HG02981 (cell line): ENCODE measurements around the gene CCDC71.

ENCODE experiments used
- ATAC-seq: cut with Tn5 transposase; IDR thresholded peaks from one replicate; pipeline ENCODE4 v1.9.1; 2021; ENCODE audit warnings: mild to moderate bottlenecking, moderate library complexity; ENCODE audit not compliant: unreplicated experiment

Gene CCDC71

DNA sequence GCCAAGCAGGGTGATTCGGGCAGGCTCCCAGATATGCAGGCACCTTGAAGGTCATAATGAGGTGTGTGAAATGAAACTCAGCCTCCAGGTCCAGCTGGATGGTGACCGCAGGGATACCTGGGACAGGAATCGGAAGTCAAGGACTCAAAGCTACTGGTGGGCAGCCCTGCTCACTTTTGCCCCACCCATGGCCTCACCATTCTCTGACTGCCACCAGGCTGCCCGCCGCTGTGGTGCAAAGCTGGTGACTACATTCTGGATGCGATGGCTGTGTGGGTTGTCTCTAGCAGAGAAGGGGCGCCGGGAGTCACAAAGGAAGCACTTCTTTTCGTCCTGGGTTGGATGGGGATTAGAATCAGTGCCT, 34.1 kb downstream of the CCDC71 start:
- ATAC-seq: no peak

DNA sequence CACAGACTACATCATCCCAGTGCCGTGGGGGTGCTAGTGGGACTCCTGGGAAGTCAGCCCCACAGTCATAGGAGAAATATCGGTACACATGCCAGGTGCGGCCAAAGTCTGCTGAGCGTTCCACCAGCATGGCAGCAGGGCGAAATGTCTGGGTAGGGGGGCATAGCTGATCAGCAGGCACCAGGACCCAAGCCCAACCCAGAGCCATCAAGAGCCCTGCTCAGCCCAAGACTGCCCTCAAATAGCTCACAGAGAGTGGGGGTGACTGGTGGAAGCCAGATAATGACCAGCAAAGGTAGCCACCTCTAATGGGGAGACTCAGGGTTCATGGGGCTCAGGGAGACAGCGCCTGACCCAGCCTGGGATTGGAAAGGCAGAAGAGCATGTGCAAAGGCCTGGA, 34.6 kb downstream of the CCDC71 start:
- no peak for ATAC-seq

DNA sequence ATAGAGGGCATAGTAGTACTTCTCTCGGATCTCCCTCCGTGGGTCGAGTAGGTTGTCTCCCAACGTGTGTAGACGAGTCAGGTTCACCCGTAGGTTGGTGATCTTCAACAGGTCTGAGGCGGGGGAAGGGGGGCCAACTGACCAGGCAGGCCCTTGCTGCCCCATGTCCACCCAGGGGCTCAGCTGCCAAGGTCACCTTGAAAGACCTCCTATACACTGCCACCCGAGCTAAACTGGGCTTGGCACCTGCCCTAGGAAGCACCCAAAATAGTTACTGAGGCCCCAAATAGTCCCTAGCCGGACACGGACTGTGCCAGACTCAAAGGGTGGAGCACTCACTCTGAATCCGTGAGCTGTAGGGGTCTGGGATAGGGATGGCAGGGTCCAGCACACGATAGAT, 35.1 kb downstream of the CCDC71 start:
- ATAC-seq: no peak

DNA sequence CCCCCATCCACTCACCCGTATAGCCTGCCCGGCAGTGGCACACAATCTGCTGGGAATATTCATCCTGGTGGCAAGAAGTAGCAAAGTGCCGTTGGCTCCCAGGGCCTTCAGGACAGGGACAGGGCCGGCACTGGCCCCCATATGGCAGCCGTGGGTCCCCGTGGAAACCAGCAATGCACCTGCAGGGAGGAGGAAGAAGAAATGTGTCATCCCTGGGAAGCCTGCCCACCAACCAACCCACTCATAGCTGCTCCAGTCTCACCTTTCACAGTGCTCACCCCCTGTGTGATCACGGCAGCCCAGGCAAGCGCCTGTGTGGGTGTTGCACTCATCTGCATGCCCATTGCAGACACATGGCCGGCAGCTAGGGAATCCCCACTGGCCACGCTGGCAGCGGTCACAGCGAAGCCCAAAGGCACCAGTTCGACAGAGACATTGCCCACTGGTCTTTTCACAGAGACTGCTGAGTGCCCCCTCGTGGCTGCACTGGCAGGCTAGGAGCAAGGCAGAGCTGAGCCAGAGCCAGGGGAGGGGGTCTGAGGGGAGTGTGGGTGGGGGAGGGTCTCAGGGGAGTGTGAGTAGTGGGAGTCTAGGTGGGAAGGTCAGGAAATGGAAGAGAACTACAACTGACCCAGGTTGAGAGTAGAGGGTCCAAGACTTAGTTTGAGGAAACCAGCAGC, 41.0 kb downstream of the CCDC71 start:
- ATAC-seq: no peak

DNA sequence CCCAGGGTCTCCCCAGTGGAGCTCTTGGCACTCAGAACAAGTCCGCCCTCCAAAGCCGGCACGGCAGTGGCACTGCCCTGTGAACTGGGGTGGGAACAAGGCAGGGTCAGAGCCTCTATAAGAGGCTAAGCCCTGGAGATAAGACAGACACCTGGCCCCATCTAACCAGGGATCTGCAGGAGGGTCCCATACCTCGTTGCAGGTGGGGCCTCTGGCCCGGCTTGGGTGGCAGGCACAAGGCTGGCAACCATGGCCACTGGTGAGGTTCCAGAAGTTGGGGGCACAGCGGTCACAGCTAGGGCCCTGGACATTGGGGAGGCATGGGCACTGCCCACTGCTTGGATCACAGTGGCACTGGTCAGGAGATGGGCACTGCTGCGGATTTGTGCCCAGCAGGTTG, 41.9 kb downstream of the CCDC71 start:
- no peak for ATAC-seq

DNA sequence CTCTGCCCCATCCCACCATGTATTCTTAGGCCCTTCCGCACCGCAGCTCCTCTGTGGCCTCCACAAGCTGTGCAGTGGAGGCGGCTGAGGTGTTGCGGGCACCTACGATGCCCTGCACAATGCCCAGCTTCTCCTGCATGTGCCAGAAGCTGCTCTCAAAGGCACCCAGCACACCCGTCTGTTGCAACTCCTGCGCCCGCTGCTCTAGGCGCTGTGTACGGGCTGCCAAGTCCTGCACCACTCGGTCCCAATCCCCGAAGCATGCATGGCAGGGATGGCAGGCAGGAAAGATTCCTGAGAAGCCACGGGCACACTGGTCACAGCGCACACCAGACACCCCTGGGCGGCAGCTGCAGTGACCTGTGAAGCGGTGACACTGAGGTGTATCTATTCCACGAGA, 42.4 kb downstream of the CCDC71 start:
- ATAC-seq: no peak

DNA sequence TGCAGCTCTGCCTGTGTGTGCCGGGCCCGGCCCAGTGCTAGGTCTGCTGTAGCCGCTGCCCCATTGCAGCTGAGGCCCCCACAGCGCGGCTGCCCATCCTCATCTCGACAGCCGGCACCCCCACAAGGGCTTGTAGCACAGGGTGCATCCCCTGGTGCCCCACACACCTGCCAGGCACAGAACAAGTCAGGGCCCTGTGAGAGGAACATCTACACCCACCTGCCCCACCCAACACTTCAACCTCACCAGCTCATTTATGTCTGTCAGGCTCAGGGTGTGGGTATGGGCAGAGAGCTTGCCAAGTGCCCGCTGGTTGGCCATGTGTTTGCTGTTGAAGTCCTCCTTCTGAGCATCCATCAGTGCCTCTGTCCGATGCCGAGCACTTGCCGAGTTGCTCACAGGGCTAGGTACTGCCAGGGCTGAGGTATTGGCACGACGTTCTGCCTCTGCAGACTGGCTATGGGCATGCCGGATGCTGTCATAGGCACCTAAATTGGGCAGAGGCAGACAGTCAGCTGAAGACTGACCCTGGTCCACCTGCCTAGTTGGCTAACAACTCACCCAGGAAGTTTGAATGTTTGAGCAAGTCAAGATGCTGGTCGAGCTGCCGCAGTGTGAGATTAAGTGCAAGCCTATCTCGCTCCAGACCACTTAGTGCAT, 43.1 kb downstream of the CCDC71 start:
- ATAC-seq: no peak

DNA sequence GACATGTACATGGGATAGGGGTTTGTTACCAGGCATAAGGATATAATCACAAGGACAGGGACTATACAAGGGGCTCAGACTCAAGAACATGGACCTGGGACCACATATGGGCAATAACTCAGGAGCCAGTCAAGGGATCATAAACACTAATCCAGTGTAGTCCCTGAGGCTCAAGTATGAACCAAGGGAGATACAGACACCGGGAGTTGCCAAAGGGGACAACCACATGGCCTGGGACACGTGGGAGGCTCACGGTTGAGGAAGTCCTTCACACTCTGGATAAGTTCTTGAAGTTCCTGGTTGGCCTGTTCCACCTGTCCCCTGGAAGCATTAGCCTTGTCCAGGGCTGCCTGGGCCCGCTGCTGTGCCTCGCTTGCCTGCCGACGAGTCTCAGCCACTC, 43.7 kb downstream of the CCDC71 start:
- ATAC-seq: no peak

DNA sequence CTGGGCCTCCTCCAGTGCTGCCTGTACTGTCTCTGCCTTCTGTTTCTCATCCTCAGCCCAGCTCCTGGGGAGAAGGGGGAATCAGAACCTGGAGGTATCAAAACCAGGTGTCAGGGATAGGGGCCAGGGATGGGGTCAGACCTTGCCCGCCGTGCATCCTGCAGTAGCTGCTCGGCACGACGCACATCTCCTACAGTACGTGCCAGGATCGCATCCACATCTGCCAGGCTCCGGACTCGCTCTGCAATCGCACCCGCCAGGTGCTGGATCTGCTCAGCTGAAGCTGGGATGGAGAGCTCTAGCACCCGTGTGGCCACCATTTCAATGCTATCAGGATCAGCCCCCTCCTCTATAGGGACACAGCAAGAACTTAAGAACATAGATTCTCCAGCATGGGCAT, 44.1 kb downstream of the CCDC71 start:
- ATAC-seq: no peak

DNA sequence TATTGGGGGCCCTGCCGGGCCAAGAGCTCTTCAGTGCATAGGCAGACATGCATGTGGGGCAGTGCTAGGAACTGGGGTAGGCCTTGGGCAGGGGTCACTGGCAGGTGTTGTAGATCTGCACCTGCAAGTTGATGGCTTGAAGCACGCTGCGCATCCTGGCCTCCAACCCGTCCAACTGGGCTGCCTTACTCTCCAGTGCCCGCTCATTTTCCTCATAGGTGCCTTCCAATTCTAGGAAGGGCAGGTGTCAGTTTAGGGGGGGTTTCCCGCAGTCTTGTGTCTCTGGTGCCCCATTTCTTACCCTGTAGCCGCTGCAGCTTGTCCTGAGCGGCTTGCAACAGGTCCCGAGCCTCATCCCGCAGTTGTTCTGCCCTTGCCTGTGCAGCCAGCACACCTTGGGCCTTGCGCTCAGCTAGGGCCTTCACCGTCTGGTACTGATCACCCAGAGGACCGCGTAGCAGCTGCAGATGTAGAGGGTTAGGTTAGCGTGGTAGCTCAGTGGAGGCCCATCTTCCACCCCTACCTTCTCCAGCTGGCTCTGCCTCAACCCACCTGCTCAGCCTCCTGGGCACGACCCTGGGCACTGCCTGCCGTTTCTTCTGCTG, 44.9 kb downstream of the CCDC71 start:
- no peak for ATAC-seq

DNA sequence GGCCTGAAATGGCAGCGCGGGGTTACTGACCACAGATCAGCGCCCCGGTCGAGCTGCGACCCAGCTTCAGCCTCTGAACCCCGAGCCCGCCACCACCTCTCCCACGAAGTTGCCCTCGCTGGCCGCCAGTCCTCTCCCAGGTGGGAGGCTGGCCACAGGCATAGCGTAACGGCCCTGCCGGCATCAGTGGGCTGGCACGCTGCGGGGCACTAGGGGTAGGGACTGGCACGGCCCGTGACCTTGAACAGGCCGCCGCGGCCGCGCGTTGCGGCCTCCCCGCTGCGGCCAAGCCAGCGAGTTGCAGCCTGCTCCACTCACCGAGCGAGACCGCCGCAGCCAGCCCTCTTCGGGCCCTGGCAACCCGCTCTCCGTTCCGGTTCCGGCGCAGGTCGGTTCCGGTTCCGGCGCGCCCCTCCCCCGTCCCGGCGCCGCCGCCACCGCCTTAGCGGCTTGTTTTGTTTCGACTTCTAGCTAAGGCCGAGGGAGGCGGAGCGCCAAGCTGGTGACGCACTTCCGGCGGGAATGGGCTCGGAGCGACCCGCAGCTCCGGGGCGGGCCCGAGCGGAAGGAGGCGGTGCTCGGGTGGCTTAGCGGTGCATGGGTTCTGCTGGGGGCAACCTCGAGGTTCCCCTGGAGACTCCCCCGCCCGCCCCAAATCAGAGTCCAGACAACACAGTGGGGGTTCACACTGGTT, 45.5 kb downstream of the CCDC71 start, which contains the start of gene USP19:
USP19 (minus strand) TSS at position 386 of the 694 bp plus-strand sequence. CDS start 1,678 bp downstream, outside the sequence.
- ATAC-seq: peak; percentile 84

DNA sequence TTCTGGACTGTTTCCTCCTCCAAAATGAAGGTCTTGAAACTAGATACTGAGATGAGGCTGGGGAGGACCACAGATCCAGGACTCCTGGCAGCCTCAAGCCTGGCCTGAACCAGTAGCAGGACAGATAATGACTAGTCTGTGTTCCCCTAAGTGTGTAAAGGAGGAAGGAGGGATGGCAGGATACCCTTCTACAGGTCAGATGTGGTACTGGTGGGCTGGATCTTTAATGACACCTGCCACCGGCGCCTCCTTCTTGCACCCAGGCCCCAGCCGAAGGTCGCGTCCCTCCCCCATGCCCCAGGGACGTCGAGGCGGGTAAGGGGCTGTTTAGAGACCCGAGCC, 46.1 kb downstream of the CCDC71 start:
- peak; percentile 9 for ATAC-seq

DNA sequence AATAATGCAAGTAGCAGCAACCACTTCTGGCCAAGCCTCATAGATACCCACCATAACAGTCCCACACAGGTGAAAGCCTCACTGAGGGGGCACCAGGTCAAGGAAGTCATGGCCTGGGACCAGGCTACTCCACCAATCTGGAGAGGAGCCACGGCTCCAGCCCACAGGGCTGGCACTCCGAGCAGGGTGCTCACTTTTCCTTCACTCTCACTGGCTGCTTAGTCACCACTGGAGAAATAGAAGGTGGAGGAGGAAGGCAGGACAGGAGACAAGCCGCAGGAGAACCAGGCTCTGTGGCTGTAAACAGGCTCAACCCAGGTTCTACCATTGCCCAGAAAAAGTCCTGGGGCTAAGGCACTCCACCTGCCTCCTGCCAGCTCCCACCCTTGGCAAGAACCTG, 46.7 kb downstream of the CCDC71 start:
- no peak for ATAC-seq

DNA sequence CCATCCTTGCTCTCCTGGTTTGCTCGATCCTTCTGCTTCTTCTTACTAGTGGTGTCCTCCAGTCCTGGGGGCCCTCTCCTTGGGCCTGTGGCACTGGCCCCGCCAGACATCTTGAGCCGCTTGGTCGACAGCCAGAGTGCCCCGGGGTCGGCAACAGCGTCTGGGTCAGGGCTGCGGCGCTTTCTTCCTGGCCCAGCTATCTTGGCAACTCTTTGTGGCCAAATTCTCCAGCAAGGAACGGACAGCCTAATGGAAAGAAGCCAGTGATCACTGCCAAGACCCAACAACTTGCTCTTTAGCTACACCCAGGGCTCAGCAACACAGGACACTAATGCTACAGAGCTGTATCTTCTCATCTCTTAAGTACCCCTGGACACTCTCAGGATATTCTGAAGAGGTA, 47.1 kb downstream of the CCDC71 start:
- ATAC-seq: no peak
